ENCODE measurements around the gene MRNIP.

The MRNIP gene

GRCh38 chr5:179902763-179903158 is 44.1 kb upstream of the MRNIP start:
- DNase-seq = no peak
- ChIA-PET CTCF (interaction anchor here (1.0 to 1.3 kb wide), 3 partner anchors 8 to 34 kb away, joined by 3 read pairs; no protein-coding TSS in a partner anchor), POLR2A (no interaction called here)
- no peak overlapping the region for H3K4me3 ChIP-seq (ENCODE audit: control insufficient read depth in 1 of 7, extremely low read depth in 1 of 7, insufficient read depth in 4 of 7, low read depth in 2 of 7, low read length in 6 of 7)
- H3K36me3 ChIP-seq (ENCODE audit: control insufficient read depth in 4 of 4, insufficient read depth in 4 of 4, low read length in 3 of 4) = peaks cover 18 to 61% (median 43%) of the 10 kb centered on the region in 4 experiments
- peaks cover 0 to 24% (median 21%) of the 10 kb centered on the region in 4 experiments for H3K4me1 ChIP-seq (ENCODE audit: control extremely low read depth in 1 of 4, control insufficient read depth in 4 of 4, insufficient read depth in 4 of 4, low read length in 3 of 4)
- no peaks in the 10 kb centered on the region for H3K27me3 ChIP-seq (replicated peaks in 2 of 5; ENCODE audit: control insufficient read depth in 4 of 5, insufficient read depth in 5 of 5, low read length in 4 of 5)
- H3K9me3 ChIP-seq (ENCODE audit: control extremely low read depth in 1 of 5, control insufficient read depth in 4 of 5, insufficient read depth in 2 of 5, low read depth in 1 of 5, low read length in 4 of 5) = no peaks in the 10 kb centered on the region
- 98% methylated on average over 7 of the region's 7 CpGs for WGBS (ENCODE audit: insufficient coverage)
- no peak overlapping the region for H3K27ac ChIP-seq (ENCODE audit: insufficient read depth in 1 of 2, low read depth in 1 of 2, low read length in 2 of 2, poor library complexity in 1 of 2, severe bottlenecking in 2 of 2)

GRCh38 chr5:179901915-179902762 is 43.5 kb upstream of the MRNIP start:
- CTCF ChIA-PET = interaction anchor here (0.7 to 1.3 kb wide), 6 partner anchors 9 to 100 kb away, joined by 3 read pairs; no protein-coding TSS in a partner anchor
- 100% methylated on average over 14 of the region's 15 CpGs for WGBS (ENCODE audit: insufficient coverage)

DNA sequence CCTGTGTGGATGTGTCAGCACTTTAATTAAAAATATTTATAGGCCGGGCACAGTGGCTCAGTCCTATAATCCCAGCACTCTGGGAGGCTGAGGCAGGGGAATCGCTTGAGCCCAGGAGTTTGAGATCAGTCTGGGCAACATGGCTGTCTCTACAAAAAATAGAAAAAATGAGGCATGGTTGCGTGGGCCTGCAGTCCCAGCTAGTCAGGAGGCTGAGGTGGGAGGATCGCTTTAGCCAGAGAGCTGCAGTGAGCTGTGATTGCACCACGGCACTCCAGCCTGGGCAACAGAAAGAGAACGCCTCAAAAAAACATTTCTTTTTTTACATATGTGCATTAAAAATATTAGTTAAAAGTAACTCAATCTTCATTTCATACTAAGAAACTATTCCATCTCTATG is 42.8 kb upstream of the MRNIP start:
- 100% methylated on average over 3 of the region's 6 CpGs for WGBS (ENCODE audit: insufficient coverage)
- POLR2A ChIA-PET = no interaction called here
- no peak overlapping the region for H3K27ac ChIP-seq (ENCODE audit: insufficient read depth in 1 of 2, low read depth in 1 of 2, low read length in 2 of 2, poor library complexity in 1 of 2, severe bottlenecking in 2 of 2)
- CTCF ChIA-PET = interaction anchor here (0.7 to 1.3 kb wide), 4 partner anchors 12 to 100 kb away, joined by 3 read pairs; no protein-coding TSS in a partner anchor
- H3K27me3 ChIP-seq (replicated peaks in 2 of 5; ENCODE audit: control insufficient read depth in 4 of 5, insufficient read depth in 5 of 5, low read length in 4 of 5) = no peaks in the 10 kb centered on the region
- H3K4me1 ChIP-seq (ENCODE audit: control extremely low read depth in 1 of 4, control insufficient read depth in 4 of 4, insufficient read depth in 4 of 4, low read length in 3 of 4) = peaks cover 0 to 19% (median 14%) of the 10 kb centered on the region in 4 experiments
- no peaks in the 10 kb centered on the region for H3K9me3 ChIP-seq (ENCODE audit: control extremely low read depth in 1 of 5, control insufficient read depth in 4 of 5, insufficient read depth in 2 of 5, low read depth in 1 of 5, low read length in 4 of 5)
- DNase-seq = no peak
- peaks cover 22 to 66% (median 52%) of the 10 kb centered on the region in 4 experiments for H3K36me3 ChIP-seq (ENCODE audit: control insufficient read depth in 4 of 4, insufficient read depth in 4 of 4, low read length in 3 of 4)
- H3K4me3 ChIP-seq (ENCODE audit: control insufficient read depth in 1 of 7, extremely low read depth in 1 of 7, insufficient read depth in 4 of 7, low read depth in 2 of 7, low read length in 6 of 7) = no peak overlapping the region

More at GRCh38 chr5:179901915-179902762, 43.5 kb upstream of the MRNIP start:
- H3K4me1 ChIP-seq (ENCODE audit: control extremely low read depth in 1 of 4, control insufficient read depth in 4 of 4, insufficient read depth in 4 of 4, low read length in 3 of 4) = peaks cover 0 to 24% (median 21%) of the 10 kb centered on the region in 4 experiments
- peaks cover 22 to 65% (median 49%) of the 10 kb centered on the region in 4 experiments for H3K36me3 ChIP-seq (ENCODE audit: control insufficient read depth in 4 of 4, insufficient read depth in 4 of 4, low read length in 3 of 4)
- no peaks in the 10 kb centered on the region for H3K9me3 ChIP-seq (ENCODE audit: control extremely low read depth in 1 of 5, control insufficient read depth in 4 of 5, insufficient read depth in 2 of 5, low read depth in 1 of 5, low read length in 4 of 5)
- H3K27ac ChIP-seq (ENCODE audit: insufficient read depth in 1 of 2, low read depth in 1 of 2, low read length in 2 of 2, poor library complexity in 1 of 2, severe bottlenecking in 2 of 2) = no peak overlapping the region
- POLR2A ChIA-PET = no interaction called here
- no peaks in the 10 kb centered on the region for H3K27me3 ChIP-seq (replicated peaks in 2 of 5; ENCODE audit: control insufficient read depth in 4 of 5, insufficient read depth in 5 of 5, low read length in 4 of 5)
- no peak overlapping the region for H3K4me3 ChIP-seq (ENCODE audit: control insufficient read depth in 1 of 7, extremely low read depth in 1 of 7, insufficient read depth in 4 of 7, low read depth in 2 of 7, low read length in 6 of 7)
- no peak for DNase-seq

DNA sequence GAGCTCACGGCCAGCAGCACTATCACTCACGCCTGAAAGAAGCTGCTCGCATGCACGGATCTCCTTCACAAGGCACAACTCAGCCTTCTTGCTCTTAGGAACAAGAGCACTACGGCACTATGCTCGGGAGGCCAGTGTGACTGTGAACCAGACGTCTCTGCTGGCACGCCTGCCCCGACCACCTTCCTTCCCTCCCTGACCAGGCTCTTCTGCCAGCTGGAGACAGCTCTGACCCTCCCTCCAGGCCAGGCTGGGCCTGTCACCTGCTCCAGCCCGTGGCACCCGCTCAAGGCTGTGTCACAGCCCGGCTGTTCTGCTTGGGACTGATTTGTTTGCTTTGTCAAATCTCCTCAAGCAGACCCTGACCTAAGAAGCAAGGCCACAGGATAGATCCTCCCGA is 42.1 kb upstream of the MRNIP start:
- ChIA-PET POLR2A (no interaction called here), CTCF (no interaction called here)
- no peak overlapping the region for H3K4me3 ChIP-seq (ENCODE audit: control insufficient read depth in 1 of 7, extremely low read depth in 1 of 7, insufficient read depth in 4 of 7, low read depth in 2 of 7, low read length in 6 of 7)
- H3K27me3 ChIP-seq (replicated peaks in 2 of 5; ENCODE audit: control insufficient read depth in 4 of 5, insufficient read depth in 5 of 5, low read length in 4 of 5) = no peaks in the 10 kb centered on the region
- peaks cover 22 to 72% (median 56%) of the 10 kb centered on the region in 4 experiments for H3K36me3 ChIP-seq (ENCODE audit: control insufficient read depth in 4 of 4, insufficient read depth in 4 of 4, low read length in 3 of 4)
- DNase-seq = no peak
- H3K9me3 ChIP-seq (ENCODE audit: control extremely low read depth in 1 of 5, control insufficient read depth in 4 of 5, insufficient read depth in 2 of 5, low read depth in 1 of 5, low read length in 4 of 5) = no peaks in the 10 kb centered on the region
- H3K4me1 ChIP-seq (ENCODE audit: control extremely low read depth in 1 of 4, control insufficient read depth in 4 of 4, insufficient read depth in 4 of 4, low read length in 3 of 4) = peaks cover 0 to 11% (median 6%) of the 10 kb centered on the region in 4 experiments
- 95% methylated on average over 9 of the region's 13 CpGs for WGBS (ENCODE audit: insufficient coverage)
- no peak overlapping the region for H3K27ac ChIP-seq (ENCODE audit: insufficient read depth in 1 of 2, low read depth in 1 of 2, low read length in 2 of 2, poor library complexity in 1 of 2, severe bottlenecking in 2 of 2)

- WGBS (ENCODE audit: insufficient coverage) = 95% methylated on average over 6 of the region's 9 CpGs
- H3K4me1 ChIP-seq (ENCODE audit: control extremely low read depth in 1 of 4, control insufficient read depth in 4 of 4, insufficient read depth in 4 of 4, low read length in 3 of 4) = peaks cover 0 to 6% (median 3%) of the 10 kb centered on the region in 4 experiments
- DNase-seq = no peak
- no peaks in the 10 kb centered on the region for H3K27me3 ChIP-seq (replicated peaks in 2 of 5; ENCODE audit: control insufficient read depth in 4 of 5, insufficient read depth in 5 of 5, low read length in 4 of 5)
- no peaks in the 10 kb centered on the region for H3K9me3 ChIP-seq (ENCODE audit: control extremely low read depth in 1 of 5, control insufficient read depth in 4 of 5, insufficient read depth in 2 of 5, low read depth in 1 of 5, low read length in 4 of 5)
- peaks cover 22 to 77% (median 58%) of the 10 kb centered on the region in 4 experiments for H3K36me3 ChIP-seq (ENCODE audit: control insufficient read depth in 4 of 4, insufficient read depth in 4 of 4, low read length in 3 of 4)
- ChIA-PET POLR2A (no interaction called here), CTCF (interaction anchor here (1.3 kb wide), 1 partner anchor 16 kb away, joined by 3 read pairs; no protein-coding TSS in a partner anchor)
- peak overlapping the region in 1 of 2 experiments; percentile 7 for H3K27ac ChIP-seq (ENCODE audit: insufficient read depth in 1 of 2, low read depth in 1 of 2, low read length in 2 of 2, poor library complexity in 1 of 2, severe bottlenecking in 2 of 2)
- no peak overlapping the region for H3K4me3 ChIP-seq (ENCODE audit: control insufficient read depth in 1 of 7, extremely low read depth in 1 of 7, insufficient read depth in 4 of 7, low read depth in 2 of 7, low read length in 6 of 7)
These were observed 41.6 kb upstream of the MRNIP start for GRCh38 chr5:179900206-179900605.

DNA sequence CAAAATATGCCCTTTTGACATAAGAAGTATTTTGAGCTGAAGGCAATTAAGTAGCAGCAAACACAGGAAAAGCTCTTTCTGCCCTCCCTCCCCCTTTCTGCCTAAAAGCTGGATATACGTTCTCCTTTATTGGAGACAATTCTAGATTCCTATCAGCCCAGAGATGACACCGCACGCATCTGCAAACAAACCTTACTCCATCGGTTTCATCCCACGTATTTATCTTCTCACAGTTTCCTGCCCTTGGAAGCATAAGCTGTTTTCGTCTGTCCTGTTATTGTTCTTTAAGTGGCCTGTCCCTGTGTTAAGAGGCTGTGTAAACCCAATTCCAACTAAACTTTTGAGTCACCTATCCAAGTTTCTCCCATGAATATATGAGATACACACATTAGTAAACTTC is 37.2 kb upstream of the MRNIP start:
- POLR2A ChIA-PET = no interaction called here
- peaks cover 26 to 88% (median 70%) of the 10 kb centered on the region in 4 experiments for H3K36me3 ChIP-seq (ENCODE audit: control insufficient read depth in 4 of 4, insufficient read depth in 4 of 4, low read length in 3 of 4)

More for the DNA sequence above, 37.2 kb upstream of the MRNIP start:
- Histone ChIP-seq H3K9me3 (ENCODE audit: control extremely low read depth in 1 of 5, control insufficient read depth in 4 of 5, insufficient read depth in 2 of 5, low read depth in 1 of 5, low read length in 4 of 5) (no peaks in the 10 kb centered on the region), H3K4me3 (ENCODE audit: control insufficient read depth in 1 of 7, extremely low read depth in 1 of 7, insufficient read depth in 4 of 7, low read depth in 2 of 7, low read length in 6 of 7) (no peak overlapping the region), H3K4me1 (ENCODE audit: control extremely low read depth in 1 of 4, control insufficient read depth in 4 of 4, insufficient read depth in 4 of 4, low read length in 3 of 4) (no peaks in the 10 kb centered on the region), H3K27me3 (replicated peaks in 2 of 5; ENCODE audit: control insufficient read depth in 4 of 5, insufficient read depth in 5 of 5, low read length in 4 of 5) (no peaks in the 10 kb centered on the region), H3K27ac (ENCODE audit: insufficient read depth in 1 of 2, low read depth in 1 of 2, low read length in 2 of 2, poor library complexity in 1 of 2, severe bottlenecking in 2 of 2) (no peak overlapping the region)
- 96% methylated on average over 4 of the region's 6 CpGs for WGBS (ENCODE audit: insufficient coverage)
- DNase-seq = no peak
- CTCF ChIA-PET = interaction anchor here (0.8 to 1.4 kb wide), 2 partner anchors 9 to 15 kb away, joined by 3 read pairs; no protein-coding TSS in a partner anchor
